Caco-2 (cell line): ENCODE results near the gene PPP1R9A. TPM values are rescaled to one million over a fixed set of nuclear protein-coding genes. Genes with fewer than 3 reads are reported as not detected.

Experiments used
- BruUV-seq: library from RNA; stranded (reverse); fragments of 400-500 nt; replicated peaks from 2 replicates; lab custom pipeline; 2021; lab: Mats Ljungman, UMichigan
- CTCF ChIA-PET: fragments of 300-600 bp; sonication (Branson Sonifier 250); formaldehyde crosslinking; loops from one replicate; lab custom pipeline; 2022; ENCODE audit warnings: antibody characterized with exemption; lab: Charles Lee
- POLR2A ChIA-PET: fragments of 300-600 bp; sonication (Branson Sonifier 250); formaldehyde crosslinking; loops from one replicate; lab custom pipeline; 2022; ENCODE audit warnings: antibody characterized with exemption; lab: Charles Lee
- DNase-seq, 2 experiments: peaks; one replicate each; pipeline versions ENCODE4 v3.0.0 to v3.0.0-alpha.2; 2020 to 2022
- H3K27me3 ChIP-seq: replicated peaks from 2 replicates; pipeline ENCODE4 v1.6.0; 2011; ENCODE audit warnings: low read length; ENCODE audit not compliant: control insufficient read depth, insufficient read depth
- H3K36me3 ChIP-seq: 2 replicates; pipeline ENCODE4 v1.5.1; 2011; ENCODE audit warnings: low read length; ENCODE audit not compliant: control insufficient read depth, insufficient read depth
- H3K4me1 ChIP-seq: fragments of 250-450 bp; sonication (Bioruptor Pico); 2 replicates; pipeline ENCODE4 v1.5.1; 2020; ENCODE audit warnings: mild to moderate bottlenecking
- H3K4me3 ChIP-seq: 2 replicates; pipeline ENCODE4 v1.5.1; 2011; ENCODE audit warnings: low read depth, mild to moderate bottlenecking, control low read depth, low read length
- H3K9me3 ChIP-seq: fragments of 250-450 bp; sonication (Bioruptor Pico); 2 replicates; pipeline ENCODE4 v1.5.1; 2020; ENCODE audit warnings: mild to moderate bottlenecking, moderate library complexity
- H3K27ac Mint-ChIP-seq: one replicate; pipeline ENCODE4 v1.8.0; 2022; ENCODE audit warnings: mixed read lengths; ENCODE audit not compliant: unreplicated experiment
- H3K27me3 Mint-ChIP-seq: one replicate; pipeline ENCODE4 v1.8.0; 2022; ENCODE audit warnings: mixed read lengths; ENCODE audit not compliant: insufficient read depth, unreplicated experiment
- H3K36me3 Mint-ChIP-seq: one replicate; pipeline ENCODE4 v1.8.0; 2022; ENCODE audit warnings: mild to moderate bottlenecking, mixed read lengths; ENCODE audit not compliant: insufficient read depth, unreplicated experiment
- H3K4me1 Mint-ChIP-seq: one replicate; pipeline ENCODE4 v1.8.0; 2022; ENCODE audit warnings: low read depth, mixed read lengths; ENCODE audit not compliant: unreplicated experiment
- H3K4me3 Mint-ChIP-seq: one replicate; pipeline ENCODE4 v1.8.0; 2022; ENCODE audit warnings: mild to moderate bottlenecking, moderate library complexity, mixed read lengths; ENCODE audit not compliant: unreplicated experiment
- H3K9me3 Mint-ChIP-seq: one replicate; pipeline ENCODE4 v1.8.0; 2022; ENCODE audit warnings: mixed read lengths; ENCODE audit not compliant: unreplicated experiment
- intact Hi-C: fragments of 100-400 bp; cut with micrococcal nuclease; formaldehyde crosslinking; loops from one replicate; pipeline ENCODE4 v1.10.0; 2022; ENCODE audit not compliant: unreplicated experiment
- total RNA-seq: library from RNA; stranded (reverse); gene quantifications from 2 replicates; pipeline ENCODE4 v1.2.3, GENCODE V29; 2022
- TF ChIP-seq, protein P1 (sequence below), 2 experiments: fragments of 200-600 bp in 1 of 2; IDR thresholded peaks; 1 replicate in 1 of 2; 2 replicates in 1 of 2; pipeline versions ENCODE4 v1.5.1 to v1.8.0; 2011 to 2022; ENCODE audit warnings: antibody characterized with exemption in 1 of 2, control low read depth in 1 of 2, inconsistent platforms in 1 of 2, low read depth in 1 of 2, low read length in 1 of 2, mild to moderate bottlenecking in 1 of 2, moderate library complexity in 1 of 2; ENCODE audit not compliant: insufficient read depth in 1 of 2, severe bottlenecking in 1 of 2, unreplicated experiment in 1 of 2

The PPP1R9A gene
- total RNA-seq, 1 experiment from 2014 or later = 37.4 TPM

GRCh38 chr7:95264363-95264891 lies 357.0 kb downstream of the PPP1R9A start:
- Mint-ChIP-seq H3K9me3 (no peaks in the 10 kb centered on the region), H3K4me3 (no peak overlapping the region), H3K4me1 (no peaks in the 10 kb centered on the region), H3K27ac (no peak overlapping the region), H3K27me3 (no peaks in the 10 kb centered on the region), H3K36me3 (no peaks in the 10 kb centered on the region)
- no peaks in the 10 kb centered on the region for H3K27me3 ChIP-seq
- ChIA-PET CTCF (no interaction called here), POLR2A (no interaction called here)
- intact Hi-C loops = no loop called here
- no peaks in the 10 kb centered on the region for H3K9me3 ChIP-seq
- no peaks in the 10 kb centered on the region for H3K36me3 ChIP-seq
- DNase-seq = no peak
- BruUV-seq = no TSS peak
- no peak overlapping the region for H3K4me3 ChIP-seq
- TF ChIP-seq, protein P1, sequence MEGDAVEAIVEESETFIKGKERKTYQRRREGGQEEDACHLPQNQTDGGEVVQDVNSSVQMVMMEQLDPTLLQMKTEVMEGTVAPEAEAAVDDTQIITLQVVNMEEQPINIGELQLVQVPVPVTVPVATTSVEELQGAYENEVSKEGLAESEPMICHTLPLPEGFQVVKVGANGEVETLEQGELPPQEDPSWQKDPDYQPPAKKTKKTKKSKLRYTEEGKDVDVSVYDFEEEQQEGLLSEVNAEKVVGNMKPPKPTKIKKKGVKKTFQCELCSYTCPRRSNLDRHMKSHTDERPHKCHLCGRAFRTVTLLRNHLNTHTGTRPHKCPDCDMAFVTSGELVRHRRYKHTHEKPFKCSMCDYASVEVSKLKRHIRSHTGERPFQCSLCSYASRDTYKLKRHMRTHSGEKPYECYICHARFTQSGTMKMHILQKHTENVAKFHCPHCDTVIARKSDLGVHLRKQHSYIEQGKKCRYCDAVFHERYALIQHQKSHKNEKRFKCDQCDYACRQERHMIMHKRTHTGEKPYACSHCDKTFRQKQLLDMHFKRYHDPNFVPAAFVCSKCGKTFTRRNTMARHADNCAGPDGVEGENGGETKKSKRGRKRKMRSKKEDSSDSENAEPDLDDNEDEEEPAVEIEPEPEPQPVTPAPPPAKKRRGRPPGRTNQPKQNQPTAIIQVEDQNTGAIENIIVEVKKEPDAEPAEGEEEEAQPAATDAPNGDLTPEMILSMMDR (IDR thresholded peaks at IDR 0.05; ENCODE audit: insufficient read depth in 1 of 2, low read depth in 1 of 2, low read length in 1 of 2, severe bottlenecking in 1 of 2, unreplicated experiment in 1 of 2) = no peak
- no peaks in the 10 kb centered on the region for H3K4me1 ChIP-seq

DNA sequence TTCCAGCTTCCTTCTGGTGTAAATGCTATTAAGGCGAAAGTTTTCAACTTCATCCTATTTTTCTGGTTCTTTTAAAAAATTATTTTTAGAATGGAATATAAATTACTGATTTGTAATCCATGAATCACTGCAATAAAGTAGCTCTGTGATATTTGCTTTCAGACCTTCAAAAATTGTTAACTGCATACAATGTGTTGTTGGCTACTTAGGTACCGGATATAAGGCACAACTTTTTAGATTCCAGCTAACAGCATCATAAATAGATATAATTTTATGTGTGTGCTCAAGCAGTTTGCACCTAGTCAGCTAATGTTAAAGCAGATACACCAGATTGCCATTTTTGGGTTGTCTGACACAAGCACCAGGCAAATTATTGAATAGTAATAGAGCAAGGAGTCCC lies 358.2 kb downstream of the PPP1R9A start:
- intact Hi-C loops = no loop called here
- Histone ChIP-seq H3K4me3 (no peak overlapping the region), H3K27me3 (no peaks in the 10 kb centered on the region), H3K36me3 (no peaks in the 10 kb centered on the region), H3K4me1 (no peaks in the 10 kb centered on the region), H3K9me3 (no peaks in the 10 kb centered on the region)
- Mint-ChIP-seq H3K27me3 (no peaks in the 10 kb centered on the region), H3K36me3 (no peaks in the 10 kb centered on the region), H3K4me1 (no peaks in the 10 kb centered on the region), H3K9me3 (no peaks in the 10 kb centered on the region), H3K27ac (no peak overlapping the region), H3K4me3 (no peak overlapping the region)
- TF ChIP-seq, protein P1 (IDR thresholded peaks at IDR 0.05; ENCODE audit: insufficient read depth in 1 of 2, low read depth in 1 of 2, low read length in 1 of 2, severe bottlenecking in 1 of 2, unreplicated experiment in 1 of 2) = no peak
- ChIA-PET POLR2A (no interaction called here), CTCF (no interaction called here)
- BruUV-seq = no TSS peak
- DNase-seq = no peak

- CTCF ChIA-PET = no interaction called here
- Mint-ChIP-seq H3K9me3 (no peaks in the 10 kb centered on the region), H3K27ac (no peak overlapping the region), H3K4me1 (no peaks in the 10 kb centered on the region), H3K4me3 (no peak overlapping the region), H3K36me3 (no peaks in the 10 kb centered on the region), H3K27me3 (no peaks in the 10 kb centered on the region)
- Histone ChIP-seq H3K36me3 (no peaks in the 10 kb centered on the region), H3K9me3 (no peaks in the 10 kb centered on the region), H3K27me3 (no peaks in the 10 kb centered on the region), H3K4me3 (no peak overlapping the region), H3K4me1 (no peaks in the 10 kb centered on the region)
- TF ChIP-seq, protein P1 (IDR thresholded peaks at IDR 0.05; ENCODE audit: insufficient read depth in 1 of 2, low read depth in 1 of 2, low read length in 1 of 2, severe bottlenecking in 1 of 2, unreplicated experiment in 1 of 2) = no peak
- DNase-seq = no peak
- intact Hi-C loops = no loop called here
- BruUV-seq = no TSS peak
- POLR2A ChIA-PET = no interaction called here
Observed at GRCh38 chr7:95267754-95268153, 360.4 kb downstream of the PPP1R9A start.
